T-cell (primary cell): ENCODE results near the gene SYNGR2. TPM values are rescaled to one million over a fixed set of nuclear protein-coding genes. Genes with fewer than 3 reads are reported as not detected.

Experiments used
- ATAC-seq, 4 experiments: fragments of 200-7000 bp in 3 of 4; fragments of 150-1000 bp in 1 of 4; cut with Tn5 transposase; replicated peaks in 1 of 4; 1 replicate in 3 of 4; 2 replicates in 1 of 4; pipeline ENCODE4 v1.10.0; 2021; ENCODE audit warnings: moderate library complexity in 3 of 4, mild to moderate bottlenecking in 2 of 4, moderate number of reproducible peaks in 1 of 4
- CTCF ChIA-PET, 2 donors: fragments of 300-600 bp; sonication (Branson Sonifier 250); formaldehyde crosslinking; loops; one replicate each; lab custom pipeline; 2022; ENCODE audit warnings: antibody characterized with exemption in 2 of 2; lab: Charles Lee
- POLR2A ChIA-PET, 2 donors: fragments of 300-600 bp; sonication (Branson Sonifier 250); formaldehyde crosslinking; loops; one replicate each; lab custom pipeline; 2022; ENCODE audit warnings: antibody characterized with exemption in 2 of 2; lab: Charles Lee
- DNase-seq, 35 experiments: peaks; one replicate each; pipeline versions ENCODE4 v3.0.0 to v3.0.0-alpha.2; 2013 to 2023
- H3K27ac ChIP-seq: one replicate; pipeline ENCODE4 v1.5.1; 2013; ENCODE audit warnings: low read length
- H3K27me3 ChIP-seq, 2 experiments: replicated peaks in 1 of 2; 1 replicate in 1 of 2; 2 replicates in 1 of 2; pipeline versions ENCODE4 v1.6.1 to v1.7.0; 2013; ENCODE audit warnings: low read length in 1 of 2, mixed read lengths in 1 of 2; ENCODE audit not compliant: control insufficient read depth in 2 of 2, insufficient read depth in 2 of 2; ENCODE audit errors: extremely low read depth in 1 of 2
- H3K36me3 ChIP-seq, 2 donors: 1 replicate in 1 of 2; 2 replicates in 1 of 2; pipeline versions ENCODE4 v1.6.1 to v1.7.0; 2013; ENCODE audit warnings: low read length in 1 of 2; ENCODE audit not compliant: control insufficient read depth in 2 of 2, insufficient read depth in 1 of 2; ENCODE audit errors: extremely low read depth in 1 of 2
- H3K4me1 ChIP-seq, 2 experiments: 1 replicate in 1 of 2; 2 replicates in 1 of 2; pipeline versions ENCODE4 v1.6.1 to v1.7.0; 2013; ENCODE audit warnings: low read length in 2 of 2, mixed read lengths in 1 of 2; ENCODE audit not compliant: insufficient read depth in 2 of 2, control insufficient read depth in 1 of 2; ENCODE audit errors: extremely low read depth in 1 of 2
- H3K4me3 ChIP-seq, 2 donors: 1 replicate in 1 of 2; 2 replicates in 1 of 2; pipeline versions ENCODE4 v1.5.1 to v1.7.0; 2013; ENCODE audit warnings: mild to moderate bottlenecking in 2 of 2, low read length in 1 of 2, moderate library complexity in 1 of 2; ENCODE audit not compliant: control insufficient read depth in 1 of 2; ENCODE audit errors: extremely low read depth in 1 of 2
- H3K9me3 ChIP-seq: 2 replicates; pipeline ENCODE4 v1.7.0; 2013
- H3K27ac Mint-ChIP-seq, 2 donors: one replicate each; pipeline ENCODE4 v1.8.0; 2020 to 2021; ENCODE audit warnings: mild to moderate bottlenecking in 2 of 2, mixed read lengths in 2 of 2
- H3K27me3 Mint-ChIP-seq, 2 donors: one replicate each; pipeline ENCODE4 v1.8.0; 2021 to 2022; ENCODE audit warnings: mixed read lengths in 2 of 2
- H3K36me3 Mint-ChIP-seq: one replicate; pipeline ENCODE4 v1.8.0; 2021; ENCODE audit warnings: mixed read lengths
- H3K4me1 Mint-ChIP-seq, 3 donors: one replicate each; pipeline ENCODE4 v1.8.0; 2020 to 2022; ENCODE audit warnings: mixed read lengths in 3 of 3, mild to moderate bottlenecking in 1 of 3
- H3K4me3 Mint-ChIP-seq, 3 donors: one replicate each; pipeline ENCODE4 v1.8.0; 2020 to 2022; ENCODE audit warnings: mild to moderate bottlenecking in 3 of 3, mixed read lengths in 3 of 3, moderate library complexity in 3 of 3
- H3K9me3 Mint-ChIP-seq, 3 donors: one replicate each; pipeline ENCODE4 v1.8.0; 2020 to 2022; ENCODE audit warnings: mixed read lengths in 3 of 3
- WGBS: methylation state at CpG from one replicate; pipeline ENCODE4 v1.1.5; 2013; ENCODE audit warnings: missing lambda C conversion rate; ENCODE audit not compliant: insufficient coverage; 5-methylcytosine and 5-hydroxymethylcytosine counted together
- total RNA-seq, 35 experiments: library from RNA in 6 of 35; stranded (reverse) in 6 of 35; fragments of 120-200 nt in 1 of 35; gene quantifications; one replicate each; pipeline versions ENCODE4 v1.2.1 to v1.2.4 and lab custom pipeline; 2013 to 2026

SYNGR2 gene
- total RNA-seq = 10 to 100 TPM; 56.0 to 86.3 (median 74.6) TPM
- 29.8 TPM for total RNA-seq (2013)
- 45.2 to 164 (median 75.7) reads per million in 29 experiments for total RNA-seq (lab: John Stamatoyannopoulos, UW)

GRCh38 chr17:78168242-78168902 is at the start of gene SYNGR2:
Gene SYNGR2, plus strand, starts transcription at chr17:78168581. Its CDS starts 36 bp downstream, at chr17:78168617.
- ATAC-seq = peak; percentile 86 to 94 (median 92)
- peaks cover 5 to 14% of the 10 kb centered on the region in 2 donors for H3K36me3 ChIP-seq
- H3K27me3 ChIP-seq = peaks cover 0 to 4% of the 10 kb centered on the region in 2 experiments
- H3K4me1 ChIP-seq = peaks cover 13 to 51% of the 10 kb centered on the region in 2 experiments
- H3K4me3 ChIP-seq = peak within 1 kb of the TSS; percentile 51 to 58
- no peaks in the 10 kb centered on the region for H3K9me3 ChIP-seq
- Mint-ChIP-seq H3K36me3 (no peaks in the 10 kb centered on the region), H3K27ac (peak within 1 kb of the TSS; percentile 79 to 82), H3K4me1 (peaks cover 21 to 39% (median 38%) of the 10 kb centered on the region in 3 donors), H3K4me3 (peak within 1 kb of the TSS; percentile 66 to 75 (median 68)), H3K27me3 (no peaks in the 10 kb centered on the region), H3K9me3 (no peaks in the 10 kb centered on the region)
- ChIA-PET CTCF (no interaction called here), POLR2A (no interaction called here)
- WGBS = under 1% methylated on average over 80 of the region's 84 CpGs
- peak; percentile 73 to 92 (median 83) for DNase-seq
- H3K27ac ChIP-seq = peak within 1 kb of the TSS; percentile 83

- H3K9me3 Mint-ChIP-seq = no peaks in the 10 kb centered on the region
- H3K36me3 Mint-ChIP-seq = peaks cover 36% of the 10 kb centered on the region
- H3K4me3 Mint-ChIP-seq = peak overlapping the region in 1 of 3 donors; percentile 32
- Histone ChIP-seq H3K4me1 (peaks cover 33 to 95% of the 10 kb centered on the region in 2 experiments), H3K27me3 (no peaks in the 10 kb centered on the region), H3K4me3 (no peak overlapping the region), H3K27ac (peak overlapping the region; percentile 29), H3K9me3 (no peaks in the 10 kb centered on the region), H3K36me3 (peaks cover 16 to 95% of the 10 kb centered on the region in 2 donors)
- ATAC-seq = no peak
- CTCF ChIA-PET = no interaction called here
- H3K4me1 Mint-ChIP-seq = peaks cover 60 to 68% (median 65%) of the 10 kb centered on the region in 3 donors
- no peaks in the 10 kb centered on the region for H3K27me3 Mint-ChIP-seq
- no peak overlapping the region for H3K27ac Mint-ChIP-seq
- WGBS = 93% methylated on average over 6 of the region's 14 CpGs
- POLR2A ChIA-PET = no interaction called here
- DNase-seq = no peak
Observed at GRCh38 chr17:78118801-78119241, 49.6 kb upstream of the SYNGR2 start.

- no peaks in the 10 kb centered on the region for H3K9me3 Mint-ChIP-seq
- ATAC-seq = no peak
- H3K27me3 Mint-ChIP-seq = no peaks in the 10 kb centered on the region
- peak overlapping the region; percentile 70 for H3K27ac ChIP-seq
- DNase-seq = no peak
- WGBS = 82% methylated on average over 13 of the region's 13 CpGs
- H3K4me1 ChIP-seq = peaks cover 45 to 95% of the 10 kb centered on the region in 2 experiments
- CTCF ChIA-PET = interaction anchor here (0.6 to 1.3 kb wide), 5 partner anchors 10 to 981 kb away, joined by 3 to 6 read pairs (median 5); partner anchors contain the start of gene TMC8 (in 1 of the 2)
- peaks cover 17 to 95% of the 10 kb centered on the region in 2 donors for H3K36me3 ChIP-seq
- H3K27ac Mint-ChIP-seq = peak overlapping the region; percentile 96 to 97
- peaks cover 28% of the 10 kb centered on the region for H3K36me3 Mint-ChIP-seq
- H3K9me3 ChIP-seq = no peaks in the 10 kb centered on the region
- POLR2A ChIA-PET = no interaction called here
- peak overlapping the region in 1 of 2 donors; percentile 51 for H3K4me3 ChIP-seq
- peak overlapping the region; percentile 74 to 99 (median 77) for H3K4me3 Mint-ChIP-seq
- H3K27me3 ChIP-seq = no peaks in the 10 kb centered on the region
- peaks cover 55 to 68% (median 62%) of the 10 kb centered on the region in 3 donors for H3K4me1 Mint-ChIP-seq
Observed at GRCh38 chr17:78120537-78120936, 47.8 kb upstream of the SYNGR2 start.

GRCh38 chr17:78120971-78121800 is 47.2 kb upstream of the SYNGR2 start:
- H3K27me3 Mint-ChIP-seq = no peaks in the 10 kb centered on the region
- Histone ChIP-seq H3K4me3 (peak overlapping the region; percentile 51 to 59), H3K27ac (peak overlapping the region; percentile 70), H3K36me3 (peaks cover 17 to 96% of the 10 kb centered on the region in 2 donors), H3K4me1 (peaks cover 52 to 97% of the 10 kb centered on the region in 2 experiments), H3K27me3 (no peaks in the 10 kb centered on the region), H3K9me3 (no peaks in the 10 kb centered on the region)
- POLR2A ChIA-PET = no interaction called here
- CTCF ChIA-PET = interaction anchor here (0.6 to 1.3 kb wide), 2 partner anchors 9 to 982 kb away, joined by 5 to 6 read pairs; partner anchors contain the start of gene TMC8 (in 1 of the 2)
- peak overlapping the region; percentile 96 to 97 for H3K27ac Mint-ChIP-seq
- peak overlapping the region; percentile 74 to 99 (median 77) for H3K4me3 Mint-ChIP-seq
- 5% methylated on average over 29 of the region's 35 CpGs for WGBS
- H3K9me3 Mint-ChIP-seq = no peaks in the 10 kb centered on the region
- H3K36me3 Mint-ChIP-seq = peaks cover 28% of the 10 kb centered on the region
- peak in 32 of 35 experiments; percentile 47 to 77 (median 57) for DNase-seq
- H3K4me1 Mint-ChIP-seq = peaks cover 57 to 72% (median 65%) of the 10 kb centered on the region in 3 donors
- peak; percentile 59 to 67 (median 64) for ATAC-seq

- Histone ChIP-seq H3K9me3 (no peaks in the 10 kb centered on the region), H3K27me3 (no peaks in the 10 kb centered on the region), H3K36me3 (peaks cover 17 to 97% of the 10 kb centered on the region in 2 donors), H3K4me3 (peak overlapping the region; percentile 51 to 59), H3K4me1 (peaks cover 57 to 99% of the 10 kb centered on the region in 2 experiments), H3K27ac (peak overlapping the region; percentile 70)
- Mint-ChIP-seq H3K4me3 (peak overlapping the region; percentile 74 to 99 (median 77)), H3K9me3 (no peaks in the 10 kb centered on the region), H3K36me3 (peaks cover 30% of the 10 kb centered on the region), H3K27ac (peak overlapping the region; percentile 96 to 97), H3K27me3 (no peaks in the 10 kb centered on the region), H3K4me1 (peaks cover 60 to 77% (median 70%) of the 10 kb centered on the region in 3 donors)
- ChIA-PET POLR2A (no interaction called here), CTCF (no interaction called here)
- ATAC-seq = peak; percentile 6 to 21 (median 13)
- WGBS = 14% methylated on average over 7 of the region's 11 CpGs
- DNase-seq = peak in 2 of 35 experiments; percentile 33 to 42
Observed at GRCh38 chr17:78121801-78122215, 46.6 kb upstream of the SYNGR2 start.
